Lower leg skin (tissue), 3 donors: ENCODE measurements around the gene SQSTM1.

Source experiments
- POLR2A ChIP-seq, 2 donors: fragments of 450-650 bp; IDR thresholded peaks; one replicate each; pipeline ENCODE4 v1.6.1; 2016 to 2017; ENCODE audit warnings: antibody characterized with exemption in 2 of 2, mild to moderate bottlenecking in 1 of 2, moderate library complexity in 1 of 2
- TF ChIP-seq, protein P1 (sequence below), 3 donors: fragments of 450-650 bp; IDR thresholded peaks; one replicate each; pipeline ENCODE4 v1.5.1; 2016; ENCODE audit warnings: antibody characterized with exemption in 3 of 3, mild to moderate bottlenecking in 3 of 3, moderate library complexity in 2 of 3

GRCh38 chr5:179792612-179793467 is 27.9 kb upstream of the SQSTM1 start:
- TF ChIP-seq POLR2A (IDR thresholded peaks at IDR 0.05): no peak
- TF ChIP-seq, protein P1, sequence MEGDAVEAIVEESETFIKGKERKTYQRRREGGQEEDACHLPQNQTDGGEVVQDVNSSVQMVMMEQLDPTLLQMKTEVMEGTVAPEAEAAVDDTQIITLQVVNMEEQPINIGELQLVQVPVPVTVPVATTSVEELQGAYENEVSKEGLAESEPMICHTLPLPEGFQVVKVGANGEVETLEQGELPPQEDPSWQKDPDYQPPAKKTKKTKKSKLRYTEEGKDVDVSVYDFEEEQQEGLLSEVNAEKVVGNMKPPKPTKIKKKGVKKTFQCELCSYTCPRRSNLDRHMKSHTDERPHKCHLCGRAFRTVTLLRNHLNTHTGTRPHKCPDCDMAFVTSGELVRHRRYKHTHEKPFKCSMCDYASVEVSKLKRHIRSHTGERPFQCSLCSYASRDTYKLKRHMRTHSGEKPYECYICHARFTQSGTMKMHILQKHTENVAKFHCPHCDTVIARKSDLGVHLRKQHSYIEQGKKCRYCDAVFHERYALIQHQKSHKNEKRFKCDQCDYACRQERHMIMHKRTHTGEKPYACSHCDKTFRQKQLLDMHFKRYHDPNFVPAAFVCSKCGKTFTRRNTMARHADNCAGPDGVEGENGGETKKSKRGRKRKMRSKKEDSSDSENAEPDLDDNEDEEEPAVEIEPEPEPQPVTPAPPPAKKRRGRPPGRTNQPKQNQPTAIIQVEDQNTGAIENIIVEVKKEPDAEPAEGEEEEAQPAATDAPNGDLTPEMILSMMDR (IDR thresholded peaks at IDR 0.05): no peak
